H1 (cell line): ENCODE measurements around the gene XPO1. TPM values are rescaled to one million over a fixed set of nuclear protein-coding genes. Genes with fewer than 3 reads are reported as not detected.

Experiments
- BCL11A ChIP-seq, 2 experiments: IDR thresholded peaks; one replicate each; pipeline ENCODE4 v1.6.1; 2011; ENCODE audit warnings: low read depth in 2 of 2, low read length in 2 of 2, mild to moderate bottlenecking in 2 of 2
- KDM4A ChIP-seq: IDR thresholded peaks from one replicate; pipeline ENCODE4 v1.7.1; 2012; ENCODE audit warnings: low read depth, mild to moderate bottlenecking, moderate library complexity, low read length, inconsistent platforms; ENCODE audit not compliant: severe bottlenecking
- KDM5A ChIP-seq: fragments of 200-600 bp; IDR thresholded peaks from 2 replicates; pipeline ENCODE4 v1.7.1; 2012; ENCODE audit warnings: mild to moderate bottlenecking, low read length, inconsistent platforms, mixed read lengths
- NRF1 ChIP-seq: IDR thresholded peaks from 2 replicates; pipeline ENCODE4 v1.6.1; 2011; ENCODE audit warnings: mild to moderate bottlenecking, low read depth, low read length, improper control_type of control experiment
- POU5F1 ChIP-seq: IDR thresholded peaks from 2 replicates; pipeline ENCODE4 v1.6.1; 2011; ENCODE audit warnings: low read depth, mild to moderate bottlenecking, low read length, moderate library complexity
- SP1 ChIP-seq: IDR thresholded peaks from 2 replicates; pipeline ENCODE4 v1.6.1; 2011; ENCODE audit warnings: low read depth, low read length
- ZNF274 ChIP-seq: IDR thresholded peaks from 2 replicates; pipeline ENCODE4 v1.7.0; 2012; ENCODE audit warnings: low read length, borderline replicate concordance; ENCODE audit errors: extremely low read depth
- polyA plus RNA-seq, 7 experiments: library from polyadenylated mRNA; depleted of rRNA in 3 of 7; stranded (reverse) in 5 of 7; unstranded in 2 of 7; fragments of >200 nt in 5 of 7; fragments of 200-250 nt in 2 of 7; gene quantifications; 1 replicate in 5 of 7; 2 replicates in 1 of 7; 4 replicates in 1 of 7; pipeline versions ENCODE4 v1.2.1 to v1.2.3, GENCODE V29; 2011 to 2013; ENCODE audit warnings: missing spikeins in 2 of 7, mixed read lengths in 2 of 7
- total RNA-seq: library from RNA; stranded (reverse); fragmentation: NEBNext Ultra II Directional; extraction: Animal tissue kit (Norgen Biotek cat#: 25700); gene quantifications from 2 replicates; pipeline ENCODE4 v1.2.1, GENCODE V29; 2021
- TF ChIP-seq, protein P1 (sequence below): fragments of 300-600 bp; sonication (generic); IDR thresholded peaks from 2 replicates; pipeline ENCODE4 v1.7.1; 2012; ENCODE audit warnings: low read length, moderate library complexity, mild to moderate bottlenecking, inconsistent platforms; ENCODE audit not compliant: insufficient replicate concordance
- TF ChIP-seq, protein P2 (sequence below): IDR thresholded peaks from 2 replicates; pipeline ENCODE4 v1.6.1; 2012; ENCODE audit warnings: inconsistent platforms

The XPO1 gene
- total and polyA plus RNA-seq, 2 of the 8 experiments (the other 6 are each of a cell fraction or from before 2014, with no cell fraction given): 110 to 296 TPM

DNA sequence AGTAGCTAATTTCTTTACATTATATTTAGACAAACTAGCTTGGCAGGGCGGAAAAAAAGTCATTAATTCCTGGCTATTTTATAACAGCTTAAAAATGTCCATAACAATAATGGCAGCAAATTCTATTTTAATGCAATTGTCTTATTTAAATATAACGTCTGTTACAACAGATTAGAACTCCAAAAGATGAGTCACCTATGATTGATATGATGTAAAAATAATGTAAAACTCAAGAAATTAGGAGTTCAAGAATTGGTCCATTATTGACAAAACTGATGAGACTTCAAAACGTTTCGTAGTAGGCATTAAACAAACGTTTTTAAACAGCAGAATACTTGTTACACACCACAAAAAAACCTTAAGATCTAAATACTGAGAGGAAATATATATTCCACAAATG, 2.7 kb downstream of the XPO1 start (continued):
- TF ChIP-seq, protein P1, sequence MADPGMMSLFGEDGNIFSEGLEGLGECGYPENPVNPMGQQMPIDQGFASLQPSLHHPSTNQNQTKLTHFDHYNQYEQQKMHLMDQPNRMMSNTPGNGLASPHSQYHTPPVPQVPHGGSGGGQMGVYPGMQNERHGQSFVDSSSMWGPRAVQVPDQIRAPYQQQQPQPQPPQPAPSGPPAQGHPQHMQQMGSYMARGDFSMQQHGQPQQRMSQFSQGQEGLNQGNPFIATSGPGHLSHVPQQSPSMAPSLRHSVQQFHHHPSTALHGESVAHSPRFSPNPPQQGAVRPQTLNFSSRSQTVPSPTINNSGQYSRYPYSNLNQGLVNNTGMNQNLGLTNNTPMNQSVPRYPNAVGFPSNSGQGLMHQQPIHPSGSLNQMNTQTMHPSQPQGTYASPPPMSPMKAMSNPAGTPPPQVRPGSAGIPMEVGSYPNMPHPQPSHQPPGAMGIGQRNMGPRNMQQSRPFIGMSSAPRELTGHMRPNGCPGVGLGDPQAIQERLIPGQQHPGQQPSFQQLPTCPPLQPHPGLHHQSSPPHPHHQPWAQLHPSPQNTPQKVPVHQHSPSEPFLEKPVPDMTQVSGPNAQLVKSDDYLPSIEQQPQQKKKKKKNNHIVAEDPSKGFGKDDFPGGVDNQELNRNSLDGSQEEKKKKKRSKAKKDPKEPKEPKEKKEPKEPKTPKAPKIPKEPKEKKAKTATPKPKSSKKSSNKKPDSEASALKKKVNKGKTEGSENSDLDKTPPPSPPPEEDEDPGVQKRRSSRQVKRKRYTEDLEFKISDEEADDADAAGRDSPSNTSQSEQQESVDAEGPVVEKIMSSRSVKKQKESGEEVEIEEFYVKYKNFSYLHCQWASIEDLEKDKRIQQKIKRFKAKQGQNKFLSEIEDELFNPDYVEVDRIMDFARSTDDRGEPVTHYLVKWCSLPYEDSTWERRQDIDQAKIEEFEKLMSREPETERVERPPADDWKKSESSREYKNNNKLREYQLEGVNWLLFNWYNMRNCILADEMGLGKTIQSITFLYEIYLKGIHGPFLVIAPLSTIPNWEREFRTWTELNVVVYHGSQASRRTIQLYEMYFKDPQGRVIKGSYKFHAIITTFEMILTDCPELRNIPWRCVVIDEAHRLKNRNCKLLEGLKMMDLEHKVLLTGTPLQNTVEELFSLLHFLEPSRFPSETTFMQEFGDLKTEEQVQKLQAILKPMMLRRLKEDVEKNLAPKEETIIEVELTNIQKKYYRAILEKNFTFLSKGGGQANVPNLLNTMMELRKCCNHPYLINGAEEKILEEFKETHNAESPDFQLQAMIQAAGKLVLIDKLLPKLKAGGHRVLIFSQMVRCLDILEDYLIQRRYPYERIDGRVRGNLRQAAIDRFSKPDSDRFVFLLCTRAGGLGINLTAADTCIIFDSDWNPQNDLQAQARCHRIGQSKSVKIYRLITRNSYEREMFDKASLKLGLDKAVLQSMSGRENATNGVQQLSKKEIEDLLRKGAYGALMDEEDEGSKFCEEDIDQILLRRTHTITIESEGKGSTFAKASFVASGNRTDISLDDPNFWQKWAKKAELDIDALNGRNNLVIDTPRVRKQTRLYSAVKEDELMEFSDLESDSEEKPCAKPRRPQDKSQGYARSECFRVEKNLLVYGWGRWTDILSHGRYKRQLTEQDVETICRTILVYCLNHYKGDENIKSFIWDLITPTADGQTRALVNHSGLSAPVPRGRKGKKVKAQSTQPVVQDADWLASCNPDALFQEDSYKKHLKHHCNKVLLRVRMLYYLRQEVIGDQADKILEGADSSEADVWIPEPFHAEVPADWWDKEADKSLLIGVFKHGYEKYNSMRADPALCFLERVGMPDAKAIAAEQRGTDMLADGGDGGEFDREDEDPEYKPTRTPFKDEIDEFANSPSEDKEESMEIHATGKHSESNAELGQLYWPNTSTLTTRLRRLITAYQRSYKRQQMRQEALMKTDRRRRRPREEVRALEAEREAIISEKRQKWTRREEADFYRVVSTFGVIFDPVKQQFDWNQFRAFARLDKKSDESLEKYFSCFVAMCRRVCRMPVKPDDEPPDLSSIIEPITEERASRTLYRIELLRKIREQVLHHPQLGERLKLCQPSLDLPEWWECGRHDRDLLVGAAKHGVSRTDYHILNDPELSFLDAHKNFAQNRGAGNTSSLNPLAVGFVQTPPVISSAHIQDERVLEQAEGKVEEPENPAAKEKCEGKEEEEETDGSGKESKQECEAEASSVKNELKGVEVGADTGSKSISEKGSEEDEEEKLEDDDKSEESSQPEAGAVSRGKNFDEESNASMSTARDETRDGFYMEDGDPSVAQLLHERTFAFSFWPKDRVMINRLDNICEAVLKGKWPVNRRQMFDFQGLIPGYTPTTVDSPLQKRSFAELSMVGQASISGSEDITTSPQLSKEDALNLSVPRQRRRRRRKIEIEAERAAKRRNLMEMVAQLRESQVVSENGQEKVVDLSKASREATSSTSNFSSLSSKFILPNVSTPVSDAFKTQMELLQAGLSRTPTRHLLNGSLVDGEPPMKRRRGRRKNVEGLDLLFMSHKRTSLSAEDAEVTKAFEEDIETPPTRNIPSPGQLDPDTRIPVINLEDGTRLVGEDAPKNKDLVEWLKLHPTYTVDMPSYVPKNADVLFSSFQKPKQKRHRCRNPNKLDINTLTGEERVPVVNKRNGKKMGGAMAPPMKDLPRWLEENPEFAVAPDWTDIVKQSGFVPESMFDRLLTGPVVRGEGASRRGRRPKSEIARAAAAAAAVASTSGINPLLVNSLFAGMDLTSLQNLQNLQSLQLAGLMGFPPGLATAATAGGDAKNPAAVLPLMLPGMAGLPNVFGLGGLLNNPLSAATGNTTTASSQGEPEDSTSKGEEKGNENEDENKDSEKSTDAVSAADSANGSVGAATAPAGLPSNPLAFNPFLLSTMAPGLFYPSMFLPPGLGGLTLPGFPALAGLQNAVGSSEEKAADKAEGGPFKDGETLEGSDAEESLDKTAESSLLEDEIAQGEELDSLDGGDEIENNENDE: no peak
- TF ChIP-seq POU5F1 (no peak), ZNF274 (no peak), NRF1 (no peak), KDM5A (no peak), BCL11A (IDR thresholded peaks at IDR 0.05; ENCODE audit: low read depth in 2 of 2, low read length in 2 of 2) (no peak), SP1 (no peak), KDM4A (no peak)
- TF ChIP-seq, protein P2, sequence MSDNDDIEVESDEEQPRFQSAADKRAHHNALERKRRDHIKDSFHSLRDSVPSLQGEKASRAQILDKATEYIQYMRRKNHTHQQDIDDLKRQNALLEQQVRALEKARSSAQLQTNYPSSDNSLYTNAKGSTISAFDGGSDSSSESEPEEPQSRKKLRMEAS: no peak
